HG03103 (cell line): ENCODE measurements around the gene BLOC1S1.

Experiments used
- ATAC-seq: cut with Tn5 transposase; IDR thresholded peaks from one replicate; pipeline ENCODE4 v1.9.1; 2021; ENCODE audit warnings: low read depth; ENCODE audit not compliant: unreplicated experiment

Gene BLOC1S1

DNA sequence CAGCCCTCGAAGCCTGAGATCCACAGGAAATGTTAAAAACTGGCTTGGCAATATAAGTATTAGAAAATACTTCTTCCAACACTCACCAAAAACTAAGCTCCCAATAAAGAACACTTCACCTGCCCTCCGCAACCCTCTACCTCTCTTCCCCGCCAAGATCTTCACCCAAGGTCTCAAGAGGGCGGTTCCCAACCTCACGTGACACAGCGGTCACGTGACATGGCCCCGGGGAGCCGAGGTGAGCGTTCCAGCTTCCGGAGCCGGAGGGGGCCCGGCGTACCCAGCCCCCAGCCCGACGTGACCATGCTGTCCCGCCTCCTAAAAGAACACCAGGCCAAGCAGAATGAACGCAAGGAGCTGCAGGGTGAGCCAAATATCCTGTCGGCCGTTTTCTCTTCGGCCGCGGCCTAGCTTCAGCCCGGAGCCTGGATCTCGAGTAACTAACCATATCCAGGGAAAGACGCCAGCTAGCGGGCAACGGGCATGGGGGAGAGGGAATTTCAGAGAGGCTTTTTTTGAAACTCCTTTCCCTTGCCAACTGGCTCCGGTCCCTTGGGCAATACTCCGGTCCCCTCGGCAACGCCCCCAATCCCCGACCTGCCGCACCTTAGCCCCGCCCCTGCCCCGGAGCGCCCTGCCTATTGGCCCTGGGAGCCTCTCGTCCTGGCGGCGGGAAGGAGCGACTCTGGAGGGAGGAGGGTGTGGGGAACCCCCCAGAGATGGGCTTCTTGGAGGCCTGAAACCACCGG lies at the start of gene BLOC1S1:
Gene BLOC1S1 (plus strand): TSS at position 214 of the 749 bp plus-strand sequence. CDS start 6 bp downstream, at position 220.
- peak; percentile 92 for ATAC-seq

DNA sequence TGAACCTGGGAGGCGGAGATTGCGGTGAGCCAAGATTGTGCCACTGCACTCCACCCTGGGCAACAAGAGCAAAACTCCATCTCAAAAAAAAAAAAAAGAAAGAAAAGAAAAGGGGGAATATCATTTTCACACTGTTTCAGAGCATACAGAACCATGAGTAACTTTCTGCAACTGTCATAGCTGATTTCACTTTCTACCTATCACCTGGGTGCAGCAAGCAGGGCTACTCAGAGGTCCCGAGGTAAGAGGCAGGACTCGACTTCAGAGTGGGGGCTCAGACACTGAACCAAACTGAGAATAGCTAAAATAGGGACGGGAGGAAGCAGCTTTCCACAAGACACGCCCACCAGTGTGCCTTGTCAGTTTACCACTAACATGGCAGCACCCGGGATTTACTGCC lies 49.3 kb upstream of the BLOC1S1 start:
- ATAC-seq, result no peak

DNA sequence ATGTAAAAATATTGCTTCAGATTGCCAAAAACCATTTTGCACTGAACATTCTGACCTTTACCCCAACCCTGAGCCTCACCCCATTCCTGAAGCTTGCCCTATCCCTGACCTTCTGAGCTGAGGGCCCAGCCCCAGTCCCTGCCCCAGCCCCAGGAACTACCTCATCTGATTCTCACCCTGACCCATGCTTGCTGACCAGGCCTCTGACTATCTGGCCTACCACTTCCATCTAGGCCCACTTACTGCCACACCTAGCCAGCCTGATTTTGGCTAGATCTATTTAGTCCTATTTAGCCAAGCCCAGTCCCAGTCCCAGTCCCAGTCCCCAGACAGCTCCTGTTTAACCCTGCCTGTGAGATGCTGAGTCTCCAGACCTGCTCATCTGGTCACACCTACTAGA lies 45.6 kb upstream of the BLOC1S1 start:
- ATAC-seq, result no peak

DNA sequence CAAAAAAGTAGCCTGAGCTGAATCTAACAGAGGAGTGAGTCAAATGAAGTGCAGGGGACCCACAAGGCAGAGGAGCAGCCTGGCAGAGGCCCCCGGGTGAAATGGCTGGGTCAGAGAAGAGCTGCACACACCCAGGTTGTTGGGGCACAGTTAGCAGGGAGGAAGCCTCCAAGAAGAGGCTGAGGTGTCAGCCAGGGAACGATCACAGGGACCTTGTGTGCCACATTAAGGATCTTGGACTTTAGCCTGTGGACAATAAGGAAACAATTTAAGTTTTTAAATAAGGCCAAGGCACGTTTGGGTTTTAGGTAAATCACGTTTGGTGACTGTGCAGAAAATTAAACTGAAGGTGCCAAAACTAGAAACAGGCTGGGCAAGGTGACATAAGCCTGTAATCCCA lies 44.1 kb upstream of the BLOC1S1 start:
- no peak for ATAC-seq

DNA sequence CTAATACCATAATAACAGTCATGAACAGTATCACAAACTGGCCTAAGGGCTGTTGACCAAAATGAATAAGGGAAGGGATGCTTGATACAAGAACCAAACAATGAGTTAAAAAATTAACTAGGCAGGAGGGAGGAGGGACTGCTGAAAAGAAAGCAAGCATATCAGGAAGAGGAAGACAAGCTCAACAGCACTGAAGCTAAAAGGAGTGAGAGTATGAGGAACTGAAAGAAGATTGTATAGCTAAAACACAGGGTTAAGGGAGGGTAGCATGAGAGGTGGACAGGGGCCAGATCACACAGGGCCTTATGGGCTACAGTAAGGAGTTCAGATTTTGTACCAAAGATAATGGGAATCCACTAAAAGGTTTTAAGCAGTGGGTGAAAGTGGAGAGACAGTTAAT lies 42.2 kb upstream of the BLOC1S1 start:
- peak; percentile 99 for ATAC-seq

DNA sequence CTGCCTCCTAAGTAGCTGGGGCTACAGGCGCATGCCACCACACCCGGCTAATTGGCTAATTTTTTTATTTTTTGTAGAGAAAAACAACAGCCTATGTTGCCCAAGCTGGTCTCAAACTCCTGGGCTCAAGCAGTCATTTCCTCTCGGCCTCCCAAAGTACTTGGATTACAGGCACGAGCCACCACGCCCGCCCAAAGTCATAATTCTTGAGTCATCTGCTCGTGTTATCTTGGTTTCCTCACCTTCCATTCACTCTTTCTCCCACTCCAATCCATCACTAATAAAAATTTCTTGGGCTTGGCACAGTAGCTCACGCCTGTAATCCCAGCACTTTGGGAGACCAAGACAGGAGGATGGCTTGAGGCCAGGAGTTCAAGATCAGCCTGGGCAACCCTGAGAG lies 40.2 kb upstream of the BLOC1S1 start:
- no peak for ATAC-seq

DNA sequence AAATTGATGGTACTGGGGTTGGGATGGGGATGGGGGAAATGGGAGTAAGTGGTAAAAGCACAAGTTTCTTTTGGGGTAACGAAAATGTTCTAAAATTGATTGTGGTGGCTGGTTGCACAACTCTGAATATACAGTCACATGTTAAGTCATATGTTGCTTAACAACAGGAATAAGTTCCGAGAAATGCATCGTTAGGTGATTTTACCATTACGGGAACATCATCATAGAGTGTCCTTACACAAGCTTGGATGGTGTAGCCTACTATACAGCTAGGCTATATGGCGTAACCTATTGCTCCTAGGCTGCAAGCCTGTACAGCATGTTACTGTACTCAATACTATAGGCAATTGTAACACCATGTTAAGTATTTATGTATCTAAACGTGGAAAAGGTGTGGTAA lies 39.1 kb upstream of the BLOC1S1 start:
- no peak for ATAC-seq

DNA sequence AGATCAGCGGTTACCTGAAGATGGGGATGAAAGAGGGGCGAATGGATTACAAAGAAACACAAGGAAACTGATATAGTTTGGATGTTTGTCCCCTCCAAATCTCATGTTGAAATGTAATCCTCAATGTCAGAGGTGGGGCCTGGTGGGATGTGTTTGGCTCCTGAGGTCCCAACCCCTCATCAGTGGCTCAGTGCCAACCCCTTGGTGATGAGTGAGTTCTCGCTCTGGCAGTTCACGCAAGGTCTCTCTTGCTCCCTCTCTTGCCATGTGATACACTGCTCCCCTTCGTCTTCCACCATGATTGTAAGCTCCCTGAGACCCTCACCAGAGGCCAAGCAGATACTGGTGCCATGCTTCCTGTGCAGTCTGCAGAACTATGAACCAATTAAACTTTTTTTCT lies 36.2 kb upstream of the BLOC1S1 start:
- ATAC-seq, result no peak

DNA sequence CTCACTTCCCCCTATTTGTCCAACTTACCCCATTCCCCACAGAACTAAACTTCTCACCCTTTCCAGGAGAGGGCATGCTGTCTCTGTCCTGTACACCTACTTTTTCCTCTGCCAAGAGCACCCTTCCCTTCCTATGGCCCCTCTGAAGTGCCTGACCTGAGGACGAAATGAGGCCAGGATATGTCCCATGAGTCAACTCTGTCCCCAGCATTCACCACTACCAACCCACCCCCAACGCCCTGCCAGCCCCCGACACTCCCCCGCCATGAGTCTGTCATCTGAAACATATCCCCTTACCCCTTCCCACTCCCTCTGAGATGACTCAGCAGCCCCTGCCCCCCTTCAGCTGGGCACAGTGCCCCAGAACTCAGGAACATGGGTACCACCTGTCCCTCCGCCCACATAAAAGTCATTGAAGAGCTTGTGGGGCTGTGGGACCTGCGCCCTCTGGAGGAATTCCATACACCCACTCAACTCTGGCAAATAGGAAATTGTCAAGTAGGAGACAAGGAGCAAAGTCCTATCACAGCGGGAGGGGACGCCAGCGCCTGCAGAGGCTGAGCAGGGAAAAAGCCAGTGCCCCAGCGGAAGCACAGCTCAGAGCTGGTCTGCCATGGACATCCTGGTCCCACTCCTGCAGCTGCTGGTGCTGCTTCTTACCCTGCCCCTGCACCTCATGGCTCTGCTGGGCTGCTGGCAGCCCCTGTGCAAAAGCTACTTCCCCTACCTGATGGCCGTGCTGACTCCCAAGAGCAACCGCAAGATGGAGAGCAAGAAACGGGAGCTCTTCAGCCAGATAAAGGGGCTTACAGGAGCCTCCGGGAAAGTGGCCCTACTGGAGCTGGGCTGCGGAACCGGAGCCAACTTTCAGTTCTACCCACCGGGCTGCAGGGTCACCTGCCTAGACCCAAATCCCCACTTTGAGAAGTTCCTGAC lies 34.4 kb upstream of the BLOC1S1 start:
- ATAC-seq, result peak; percentile 40

DNA sequence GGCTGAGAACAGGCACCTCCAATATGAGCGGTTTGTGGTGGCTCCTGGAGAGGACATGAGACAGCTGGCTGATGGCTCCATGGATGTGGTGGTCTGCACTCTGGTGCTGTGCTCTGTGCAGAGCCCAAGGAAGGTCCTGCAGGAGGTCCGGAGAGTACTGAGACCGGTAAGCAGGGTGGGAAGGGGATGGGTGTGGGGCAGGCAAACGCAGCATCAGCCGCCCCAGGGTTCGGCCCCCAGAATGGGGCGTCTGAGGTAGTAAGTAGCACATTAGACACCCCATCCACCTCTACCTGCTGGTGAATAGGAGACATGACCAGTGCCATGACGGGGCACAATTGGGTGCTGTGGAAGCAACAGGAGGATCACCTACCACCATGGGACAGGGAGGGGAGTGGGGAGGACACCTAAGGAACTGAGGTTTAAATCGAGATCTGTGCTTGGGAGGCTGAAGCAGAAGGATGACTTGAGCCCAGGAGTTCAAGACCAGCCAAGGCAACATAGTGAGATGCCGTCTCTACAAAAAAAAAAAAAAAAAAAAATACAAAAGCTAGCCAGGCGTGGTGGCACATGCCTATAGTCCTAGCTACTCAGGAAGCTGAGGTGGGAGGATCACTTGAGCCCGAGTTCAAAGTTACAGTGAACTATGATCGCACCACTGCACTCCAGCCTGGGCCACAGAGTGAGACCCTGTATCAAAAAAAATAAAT lies 33.6 kb upstream of the BLOC1S1 start:
- ATAC-seq, result peak; percentile 7

DNA sequence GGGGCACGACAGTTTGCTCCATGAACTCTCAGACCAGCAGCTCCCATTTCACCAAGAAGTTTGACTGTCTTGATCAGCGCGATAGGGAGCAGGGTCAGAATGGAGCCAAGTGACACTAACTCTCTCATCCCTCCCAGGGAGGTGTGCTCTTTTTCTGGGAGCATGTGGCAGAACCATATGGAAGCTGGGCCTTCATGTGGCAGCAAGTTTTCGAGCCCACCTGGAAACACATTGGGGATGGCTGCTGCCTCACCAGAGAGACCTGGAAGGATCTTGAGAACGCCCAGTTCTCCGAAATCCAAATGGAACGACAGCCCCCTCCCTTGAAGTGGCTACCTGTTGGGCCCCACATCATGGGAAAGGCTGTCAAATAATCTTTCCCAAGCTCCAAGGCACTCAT lies 32.2 kb upstream of the BLOC1S1 start:
- no peak for ATAC-seq

DNA sequence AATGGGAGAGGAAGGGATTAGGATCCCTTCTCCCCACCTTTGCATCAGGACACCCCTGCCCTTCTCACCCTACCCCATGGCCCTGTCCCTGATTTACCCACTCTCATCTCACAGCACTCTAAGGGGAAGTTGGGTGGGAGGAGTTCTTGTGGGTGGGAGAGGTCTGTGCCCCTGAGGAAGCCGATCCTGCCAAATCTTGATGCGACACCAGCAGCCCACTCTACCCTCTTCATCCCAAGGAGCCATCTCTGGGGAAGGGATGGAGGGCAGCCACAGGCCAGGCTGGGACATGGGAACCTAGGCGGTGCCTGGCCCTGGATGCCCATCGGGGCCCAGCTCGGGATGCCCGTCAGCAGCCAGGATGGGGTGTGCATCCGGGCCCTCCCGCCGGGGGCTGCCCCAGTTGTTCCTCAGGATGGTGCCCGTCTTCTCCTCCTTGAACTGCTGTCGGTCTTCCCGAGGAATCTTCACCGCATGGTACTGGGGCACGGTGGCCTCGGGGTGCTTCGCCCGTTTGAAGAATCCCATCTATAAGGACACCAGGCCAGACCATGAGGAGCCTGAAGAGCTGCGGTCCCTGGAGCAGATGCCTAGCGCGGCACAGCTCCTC lies 31.0 kb upstream of the BLOC1S1 start:
- ATAC-seq, result no peak

DNA sequence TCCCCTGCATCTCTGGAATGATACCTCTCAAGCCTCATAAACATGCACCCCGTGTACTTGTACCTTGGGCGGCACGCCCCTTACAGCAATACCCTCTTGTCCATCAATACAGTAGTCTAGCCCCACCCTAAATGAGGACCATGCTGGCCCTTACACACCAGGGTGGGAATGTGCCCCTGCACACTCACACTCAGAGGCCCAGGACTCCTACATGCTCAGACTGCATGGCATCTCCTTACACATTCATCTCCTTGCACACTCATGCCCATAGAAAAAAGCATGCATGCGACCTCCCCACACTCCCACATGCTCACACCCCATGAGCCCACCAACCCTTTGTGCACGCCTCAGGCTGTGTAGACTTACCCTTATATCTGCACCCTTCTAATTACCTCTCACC lies 30.2 kb upstream of the BLOC1S1 start:
- ATAC-seq, result no peak

DNA sequence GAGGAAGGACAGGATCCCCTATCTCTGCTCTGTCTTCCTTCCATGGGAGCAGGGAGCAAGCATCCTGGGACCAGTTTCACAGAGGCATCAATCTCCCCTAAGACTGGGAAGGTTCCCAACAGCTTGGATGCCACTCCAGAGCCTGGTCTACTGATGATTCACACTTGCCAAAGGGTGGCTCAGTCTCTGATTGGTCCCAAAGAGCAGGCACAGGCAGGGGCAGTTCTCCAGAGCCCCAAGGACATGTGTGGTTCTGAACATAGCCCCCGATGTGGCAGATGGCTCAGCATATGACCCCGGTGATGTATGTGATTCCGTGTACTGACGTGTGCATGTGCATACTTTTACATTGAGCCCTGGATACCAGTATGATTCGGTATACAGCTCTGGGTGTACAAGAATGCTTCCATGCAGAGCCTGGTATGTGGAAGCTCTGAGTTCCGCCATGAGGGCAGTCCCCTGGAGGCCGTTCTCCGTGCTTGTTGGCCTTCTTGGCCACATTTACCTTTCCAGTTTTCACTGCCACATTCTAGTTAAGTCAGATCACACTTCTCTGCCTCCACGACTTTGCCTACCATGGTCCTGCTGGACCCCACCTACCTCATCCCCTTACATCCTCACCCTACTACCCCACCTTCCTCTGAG lies 29.4 kb upstream of the BLOC1S1 start:
- ATAC-seq, result no peak

DNA sequence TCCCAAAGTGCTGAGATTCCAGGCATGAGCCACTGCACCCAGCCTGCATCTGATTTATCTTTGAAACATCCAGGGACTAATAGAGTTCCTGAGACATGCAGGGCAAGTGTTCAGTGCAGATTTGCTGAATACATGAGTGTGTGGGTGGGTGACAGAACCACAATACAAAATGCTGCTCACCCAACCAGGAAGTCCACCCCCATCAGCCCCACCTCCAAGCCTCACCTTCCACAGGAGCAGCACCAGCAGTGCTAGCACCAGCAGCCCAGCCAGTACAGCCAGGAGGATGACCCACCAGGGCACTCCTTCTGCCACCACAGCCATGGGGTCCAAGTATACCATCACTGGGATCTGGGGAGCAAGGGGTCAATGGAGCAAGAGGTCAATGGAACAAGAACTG lies 28.1 kb upstream of the BLOC1S1 start:
- no peak for ATAC-seq

DNA sequence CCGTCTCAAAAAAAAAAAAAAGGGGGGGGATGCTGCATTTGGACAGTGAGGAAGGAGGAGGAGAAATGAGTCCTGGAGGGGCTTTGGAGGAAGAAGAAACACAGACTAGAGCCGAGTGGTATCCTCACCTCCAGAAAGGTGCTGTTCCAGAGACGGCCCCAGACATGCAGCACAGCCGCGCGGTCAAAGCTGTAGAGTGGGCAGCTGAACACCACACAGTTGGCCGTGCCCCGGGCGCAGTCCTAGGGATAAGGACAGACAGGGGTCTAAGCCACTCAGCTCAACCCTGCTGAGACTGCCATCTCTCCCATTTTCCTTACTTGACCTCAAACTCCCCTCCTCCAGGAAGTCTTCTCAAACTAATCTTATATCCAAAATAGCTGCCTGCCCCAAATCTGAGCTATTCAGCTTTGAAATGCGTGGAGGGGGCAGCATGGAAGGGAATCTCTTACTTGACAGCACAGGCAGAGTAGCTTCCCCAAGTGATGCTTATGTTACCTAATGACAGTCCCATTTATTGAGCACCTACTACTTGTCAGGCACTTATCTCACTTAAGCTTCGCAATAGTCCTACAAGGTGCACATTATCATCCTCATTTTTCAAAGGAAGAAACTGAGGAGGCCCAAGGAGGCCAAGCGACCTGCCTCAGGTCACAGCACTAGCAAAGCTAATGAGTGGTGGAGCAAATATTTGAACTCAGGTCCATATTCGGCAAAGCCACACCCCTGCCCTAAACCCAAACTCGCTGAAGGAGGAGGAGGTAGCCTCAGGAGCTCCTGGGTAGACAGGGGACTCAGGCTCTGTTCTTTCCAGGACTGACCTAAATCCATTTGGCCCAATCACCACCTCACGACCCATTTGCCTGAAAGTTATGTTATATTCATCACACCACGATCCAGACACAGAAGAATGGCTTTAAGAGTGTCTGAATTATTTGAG lies 26.9 kb upstream of the BLOC1S1 start:
- no peak for ATAC-seq

DNA sequence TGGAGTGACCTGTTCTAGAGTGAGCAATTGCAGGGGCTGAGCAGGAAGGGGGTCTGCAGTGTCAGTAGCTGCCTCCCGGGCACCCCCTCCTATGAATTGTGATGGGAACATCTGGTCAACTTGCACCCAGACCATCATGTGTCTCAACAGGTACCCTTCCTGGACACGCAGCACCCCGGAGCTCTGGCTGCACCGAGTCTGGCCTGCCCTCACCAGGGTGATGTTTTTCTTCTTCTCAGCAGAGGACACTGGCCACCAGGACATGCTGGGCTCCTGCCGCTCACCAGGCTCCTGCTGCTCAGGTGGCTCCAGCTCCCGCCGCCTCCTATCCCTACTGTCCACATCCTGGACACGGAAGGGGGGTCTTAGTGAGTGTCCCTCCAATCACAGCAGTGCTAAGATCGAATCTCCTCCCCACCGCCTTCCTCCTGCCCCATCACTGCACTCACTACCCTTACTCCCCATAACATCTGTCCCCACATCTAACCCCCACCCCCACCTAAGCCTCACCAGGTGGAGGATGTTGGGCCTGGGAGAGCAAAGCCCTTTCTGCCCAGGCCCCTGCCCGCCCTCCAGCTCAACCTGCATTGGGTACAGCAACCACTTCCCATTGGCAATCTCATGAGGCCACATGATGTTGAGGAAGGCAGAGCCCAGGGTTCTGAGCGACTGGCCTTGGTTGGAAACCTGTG lies 23.1 kb upstream of the BLOC1S1 start:
- no peak for ATAC-seq

DNA sequence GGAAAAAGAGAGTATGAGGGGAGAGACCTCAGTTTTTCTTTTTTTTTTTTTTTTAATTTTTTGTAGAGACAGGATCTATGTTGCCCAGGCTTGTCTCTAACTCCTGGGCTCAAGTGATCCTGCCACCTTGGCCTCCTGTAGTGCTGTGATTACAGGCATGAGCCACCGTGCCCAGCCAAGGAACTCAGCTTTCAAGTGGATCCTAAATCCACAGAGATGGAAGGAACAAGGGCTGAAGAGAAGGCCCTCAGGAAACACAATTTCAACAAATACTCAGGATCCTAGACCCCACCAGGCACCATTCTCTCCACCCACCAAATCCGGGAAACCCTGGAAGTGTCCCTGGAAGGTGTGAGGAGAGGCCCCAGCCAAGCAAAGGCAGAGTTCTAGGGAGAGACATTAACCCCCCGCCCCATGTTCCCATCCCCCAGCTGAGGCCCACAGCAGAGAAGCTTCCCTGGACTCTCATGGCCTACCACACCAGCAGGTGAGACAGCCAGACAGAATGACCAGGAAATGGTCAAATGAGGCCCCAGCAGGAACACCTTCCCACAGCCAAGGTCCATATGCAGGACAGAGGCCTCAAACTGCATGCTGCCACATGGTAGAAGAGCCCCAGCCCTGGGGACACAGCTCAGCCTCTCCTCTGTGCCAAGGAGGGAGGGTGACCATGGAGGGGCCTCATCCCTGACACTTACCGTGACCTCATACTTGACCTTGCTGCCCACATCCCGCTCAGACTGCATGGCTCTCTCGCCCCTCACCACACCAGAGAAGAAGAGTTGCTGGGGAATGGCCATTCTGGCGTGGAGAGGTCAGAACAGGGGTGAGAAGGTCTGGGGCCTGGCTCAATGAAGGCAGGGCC lies 22.3 kb upstream of the BLOC1S1 start:
- no peak for ATAC-seq
